NB4 (cell line): Measurements from ENCODE around the gene TSHR.

ENCODE experiments used
- CTCF ChIP-seq: IDR thresholded peaks from one replicate; pipeline ENCODE4 v1.5.1; 2012; ENCODE audit warnings: low read depth, low read length
- MAX ChIP-seq: IDR thresholded peaks from 2 replicates; pipeline ENCODE4 v1.6.1; 2011; ENCODE audit warnings: low read depth, low read length
- MYC ChIP-seq: IDR thresholded peaks from 2 replicates; pipeline ENCODE4 v1.6.1; 2011; ENCODE audit warnings: low read depth, low read length
- POLR2A ChIP-seq: IDR thresholded peaks from 2 replicates; pipeline ENCODE4 v1.6.1; 2011; ENCODE audit warnings: mild to moderate bottlenecking; ENCODE audit not compliant: insufficient read length; ENCODE audit errors: extremely low read depth

DNA sequence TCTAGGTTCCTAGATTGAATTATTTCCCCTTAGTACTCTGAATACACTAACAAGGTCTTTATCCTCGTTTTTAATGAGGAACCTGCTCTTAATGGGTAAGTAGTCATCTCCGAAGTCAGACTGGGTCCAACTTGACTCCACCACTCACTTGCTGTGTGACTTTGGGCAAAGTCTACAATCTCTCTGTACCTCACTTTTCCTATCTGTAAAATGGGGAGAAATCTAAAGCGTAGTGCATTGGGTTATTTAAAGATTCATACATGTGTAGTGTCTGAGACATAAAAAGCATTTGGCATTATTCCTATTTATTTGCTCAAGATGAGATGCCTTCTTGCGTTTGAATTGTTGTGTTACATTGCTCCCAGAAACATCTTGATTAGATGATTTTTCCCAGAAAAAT lies 213.8 kb downstream of the TSHR start:
- TF ChIP-seq CTCF: no peak
- TF ChIP-seq POLR2A: no peak
- TF ChIP-seq MYC: no peak
- no peak for TF ChIP-seq MAX
